G401.6 (cell line): ENCODE measurements around the gene THBS1.

Experiments used
- FAIRE-seq: peaks from 2 replicates; lab custom pipeline; 2012; peaks lifted over from hg19 to GRCh38; lab: Jason Lieb, UNC

THBS1 gene

DNA sequence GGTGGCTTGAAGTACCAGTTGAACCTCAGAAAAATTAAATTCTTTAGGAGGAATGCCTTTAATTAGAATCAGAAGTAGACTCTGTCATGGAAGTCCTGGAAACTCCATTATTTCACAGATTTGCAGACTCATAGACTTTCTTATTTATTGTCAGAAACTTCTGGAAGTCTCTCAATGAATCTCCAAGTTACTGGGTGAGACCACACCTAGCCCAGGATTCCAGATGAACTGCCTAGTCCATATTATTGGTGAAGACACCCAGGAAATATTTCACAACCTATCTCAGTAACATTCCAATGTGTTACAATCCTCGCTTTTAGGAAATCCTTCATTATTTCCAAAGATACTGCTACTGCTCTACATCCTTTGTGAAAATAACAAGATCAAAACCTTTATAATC is 6.5 kb upstream of the THBS1 start:
- no peak for FAIRE-seq

DNA sequence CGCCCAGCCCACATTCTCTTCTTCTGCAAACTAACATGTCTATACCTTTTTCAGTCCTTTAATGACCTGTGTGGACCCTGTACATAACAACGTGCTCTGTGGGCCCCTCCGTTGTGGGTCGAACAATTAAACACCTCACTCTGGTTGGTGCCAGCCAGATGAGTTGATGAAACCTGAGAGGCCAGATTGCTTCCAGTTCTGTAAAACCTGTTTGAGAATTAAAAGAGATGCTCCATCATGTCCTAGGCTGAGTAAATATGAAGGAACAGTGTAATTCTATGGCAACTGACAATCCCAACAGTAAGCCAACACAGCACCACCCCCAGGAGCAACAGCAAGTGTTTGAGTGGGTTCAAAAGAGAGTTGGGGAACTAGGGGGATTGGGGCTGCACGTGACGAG is 5.7 kb upstream of the THBS1 start:
- no peak for FAIRE-seq

DNA sequence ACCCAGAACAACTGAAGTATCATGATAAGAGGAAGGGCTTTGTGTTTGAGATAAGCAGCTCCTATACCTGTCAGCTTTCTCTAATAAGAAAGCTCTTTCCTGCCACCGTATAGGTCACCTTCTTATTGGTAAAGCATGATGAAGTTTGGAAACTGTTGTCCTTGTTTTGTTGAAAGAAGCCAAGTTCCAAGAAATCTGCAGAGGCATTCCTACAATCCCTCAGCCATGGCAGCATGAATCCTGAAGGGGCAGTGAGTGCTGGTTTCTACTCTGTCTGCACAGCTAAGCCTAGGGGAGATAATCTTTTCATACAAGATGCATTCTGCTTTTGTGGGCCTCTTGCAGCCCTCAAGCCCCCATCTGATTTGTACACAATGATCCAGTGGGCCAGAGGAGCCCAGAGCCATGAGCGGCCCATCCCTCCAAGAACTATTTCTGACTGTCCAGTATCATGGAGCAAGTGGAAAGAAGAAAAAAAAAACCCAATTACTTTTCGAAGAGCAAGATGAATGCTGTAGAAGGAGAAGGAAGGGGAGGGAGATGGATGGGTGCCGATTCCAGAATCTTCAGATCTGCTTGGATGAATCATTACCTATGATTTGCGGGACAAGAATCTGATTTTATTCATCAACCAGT is 1.9 kb upstream of the THBS1 start:
- no peak for FAIRE-seq

DNA sequence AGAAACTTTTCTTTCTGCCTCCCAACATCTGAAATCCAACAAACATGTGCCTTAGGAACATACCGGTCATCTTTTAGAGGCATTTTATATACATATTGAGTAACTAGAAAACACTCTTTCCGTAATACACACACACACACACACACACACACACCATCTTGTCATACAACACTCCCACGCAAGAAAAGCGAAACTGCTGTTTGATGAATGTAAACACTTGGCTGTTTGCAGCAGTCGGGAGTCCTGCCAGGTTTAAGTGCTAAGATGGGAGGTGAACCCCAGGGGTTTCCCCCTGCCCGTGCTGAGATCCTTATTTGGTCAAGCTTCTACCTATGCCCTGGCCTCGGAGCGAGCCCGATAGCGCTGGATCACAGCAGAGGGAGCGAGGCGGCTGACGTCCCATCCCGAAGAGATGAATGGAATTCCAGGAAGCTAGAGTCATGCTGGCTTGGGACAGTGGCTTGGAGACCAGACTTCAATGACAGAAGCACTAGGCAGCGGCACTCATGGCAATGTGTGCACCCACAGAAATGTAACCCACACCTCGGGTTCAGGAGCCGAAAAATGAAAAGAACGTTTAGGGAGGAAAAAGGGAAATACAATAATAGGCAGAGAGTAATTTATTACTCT is 1.3 kb upstream of the THBS1 start:
- no peak for FAIRE-seq

DNA sequence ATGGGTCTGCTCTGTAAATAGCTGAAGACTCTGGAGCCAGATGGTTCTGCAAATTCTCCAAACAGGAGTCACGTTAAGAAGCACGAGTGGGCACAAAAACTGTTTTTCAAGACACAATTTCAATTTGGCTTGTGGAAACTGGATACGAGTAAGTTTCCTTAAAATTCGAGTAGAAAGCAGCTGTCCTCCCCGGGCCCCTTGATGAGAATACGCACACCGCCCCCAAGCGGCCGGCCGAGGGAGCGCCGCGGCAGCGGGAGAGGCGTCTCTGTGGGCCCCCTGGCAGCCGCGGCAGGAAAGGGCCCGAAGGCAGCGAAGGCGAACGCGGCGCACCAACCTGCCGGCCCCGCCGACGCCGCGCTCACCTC is 778 bp upstream of the THBS1 start:
- FAIRE-seq: no peak

DNA sequence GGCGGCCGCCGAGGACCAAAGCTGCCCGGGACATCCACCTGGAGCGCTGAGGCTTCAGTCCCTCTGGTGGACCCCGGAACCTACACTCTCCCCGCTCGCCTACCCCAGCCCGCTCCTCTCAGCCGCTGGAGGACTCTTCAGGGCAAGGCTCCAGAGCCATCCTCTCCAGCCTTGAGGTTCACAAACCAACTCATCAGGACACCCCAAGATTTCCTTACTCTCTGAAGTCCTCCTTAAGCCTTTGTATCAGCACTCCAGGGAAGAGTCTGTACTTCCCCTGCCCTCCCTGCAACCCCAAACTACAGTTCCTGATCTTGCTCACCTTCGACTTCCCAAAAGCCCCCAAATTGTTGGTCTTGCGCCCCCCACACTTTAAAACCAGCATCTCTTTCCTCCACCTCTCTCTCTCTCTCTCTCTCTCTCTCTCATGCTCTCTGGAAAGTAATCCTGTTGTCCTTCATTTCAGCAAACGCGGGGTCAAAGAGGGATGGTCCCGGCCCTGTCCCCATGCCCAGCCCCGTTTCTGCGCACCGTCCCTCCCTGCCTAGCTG is 438 bp downstream of the THBS1 start:
- FAIRE-seq: no peak

DNA sequence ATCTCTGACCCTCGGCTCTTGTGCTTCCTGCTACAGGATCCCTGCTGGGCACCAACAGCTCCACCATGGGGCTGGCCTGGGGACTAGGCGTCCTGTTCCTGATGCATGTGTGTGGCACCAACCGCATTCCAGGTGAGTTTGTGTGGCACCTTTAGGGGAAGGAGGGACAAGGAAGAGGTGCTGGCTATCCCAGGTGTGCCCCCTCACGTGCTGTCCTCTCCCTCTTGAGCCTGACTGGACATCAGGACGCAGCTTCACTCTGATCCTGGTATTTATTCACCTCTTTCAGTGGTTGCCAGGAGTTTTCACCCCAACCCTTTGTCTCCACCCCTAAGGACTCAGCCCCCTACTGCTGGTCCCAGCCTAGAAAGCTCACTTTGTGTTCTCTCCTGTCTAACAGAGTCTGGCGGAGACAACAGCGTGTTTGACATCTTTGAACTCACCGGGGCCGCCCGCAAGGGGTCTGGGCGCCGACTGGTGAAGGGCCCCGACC is 960 bp downstream of the THBS1 start:
- no peak for FAIRE-seq

DNA sequence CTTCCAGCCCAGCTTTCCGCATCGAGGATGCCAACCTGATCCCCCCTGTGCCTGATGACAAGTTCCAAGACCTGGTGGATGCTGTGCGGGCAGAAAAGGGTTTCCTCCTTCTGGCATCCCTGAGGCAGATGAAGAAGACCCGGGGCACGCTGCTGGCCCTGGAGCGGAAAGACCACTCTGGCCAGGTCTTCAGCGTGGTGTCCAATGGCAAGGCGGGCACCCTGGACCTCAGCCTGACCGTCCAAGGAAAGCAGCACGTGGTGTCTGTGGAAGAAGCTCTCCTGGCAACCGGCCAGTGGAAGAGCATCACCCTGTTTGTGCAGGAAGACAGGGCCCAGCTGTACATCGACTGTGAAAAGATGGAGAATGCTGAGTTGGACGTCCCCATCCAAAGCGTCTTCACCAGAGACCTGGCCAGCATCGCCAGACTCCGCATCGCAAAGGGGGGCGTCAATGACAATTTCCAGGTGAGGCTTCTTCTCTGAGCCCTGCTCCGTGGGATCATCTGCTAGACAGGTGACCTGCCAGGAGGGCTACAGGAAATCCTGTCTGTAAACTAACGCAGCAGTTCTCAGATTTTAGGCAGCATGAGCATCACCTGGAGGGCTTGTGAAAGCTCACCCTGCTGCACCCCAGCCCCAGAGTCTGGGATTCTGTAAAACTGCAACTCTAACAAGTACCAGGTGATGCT is 1.6 kb downstream of the THBS1 start:
- no peak for FAIRE-seq

DNA sequence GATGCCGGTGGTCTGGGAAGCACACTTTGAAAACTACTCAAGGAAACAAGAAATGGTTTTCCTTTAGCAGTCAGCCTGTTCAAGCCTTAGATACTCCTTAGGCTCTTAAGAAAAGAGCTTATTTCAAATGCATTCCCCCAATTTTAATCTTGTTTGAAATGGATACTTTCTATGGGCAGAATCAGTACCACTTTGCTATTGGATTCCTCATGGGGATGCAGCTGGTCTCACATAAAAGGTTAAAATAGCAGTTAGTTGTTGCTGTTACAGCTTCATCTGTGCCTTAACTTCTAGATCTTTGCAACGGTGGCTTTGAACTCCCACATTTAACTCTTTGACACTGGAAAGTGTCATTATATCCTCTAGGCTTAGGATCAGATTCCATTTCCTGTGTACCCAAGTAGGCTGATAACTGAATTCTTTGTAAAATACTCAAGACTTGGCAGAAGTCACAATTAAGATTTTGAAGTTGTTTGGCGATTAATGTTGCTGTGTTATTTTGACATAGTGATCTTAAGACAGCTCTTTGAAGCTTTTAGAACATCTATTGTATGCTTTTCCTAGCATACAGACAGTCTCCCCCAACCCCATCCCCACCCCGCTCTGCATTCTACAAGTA is 2.2 kb downstream of the THBS1 start:
- no peak for FAIRE-seq

DNA sequence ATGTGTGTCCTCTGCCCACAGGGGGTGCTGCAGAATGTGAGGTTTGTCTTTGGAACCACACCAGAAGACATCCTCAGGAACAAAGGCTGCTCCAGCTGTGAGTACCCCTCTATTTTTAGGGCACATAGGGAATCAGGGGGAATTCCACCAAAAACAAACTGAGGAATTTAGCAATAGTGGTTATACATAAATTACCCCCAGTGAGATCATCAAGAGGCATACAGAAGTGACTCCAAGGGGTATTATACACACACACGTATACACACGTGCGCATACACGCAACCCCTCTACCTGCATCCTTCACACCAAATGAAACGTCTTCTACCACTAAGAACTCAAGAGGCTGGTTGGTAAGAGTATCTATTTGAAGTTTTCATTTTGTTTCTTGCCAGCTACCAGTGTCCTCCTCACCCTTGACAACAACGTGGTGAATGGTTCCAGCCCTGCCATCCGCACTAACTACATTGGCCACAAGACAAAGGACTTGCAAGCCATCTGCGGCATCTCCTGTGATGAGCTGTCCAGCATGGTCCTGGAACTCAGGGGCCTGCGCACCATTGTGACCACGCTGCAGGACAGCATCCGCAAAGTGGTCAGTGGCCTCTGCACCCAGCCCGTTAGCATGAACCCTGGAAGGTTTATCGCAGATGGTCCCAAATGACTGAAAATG is 2.9 kb downstream of the THBS1 start:
- FAIRE-seq: no peak

DNA sequence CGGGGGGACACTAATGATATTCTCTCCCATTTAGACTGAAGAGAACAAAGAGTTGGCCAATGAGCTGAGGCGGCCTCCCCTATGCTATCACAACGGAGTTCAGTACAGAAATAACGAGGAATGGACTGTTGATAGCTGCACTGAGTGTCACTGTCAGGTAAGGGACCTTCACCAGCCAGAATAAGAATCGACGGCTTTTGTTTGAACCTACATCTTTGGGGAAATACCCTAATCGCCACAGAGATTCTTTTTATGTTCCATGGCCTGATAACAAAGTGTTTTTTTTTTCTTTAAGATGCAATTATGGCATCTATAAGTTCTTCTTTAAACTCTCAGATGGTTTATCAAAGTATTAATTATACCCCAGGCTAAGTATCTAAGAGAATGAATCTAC is 3.4 kb downstream of the THBS1 start:
- no peak for FAIRE-seq

DNA sequence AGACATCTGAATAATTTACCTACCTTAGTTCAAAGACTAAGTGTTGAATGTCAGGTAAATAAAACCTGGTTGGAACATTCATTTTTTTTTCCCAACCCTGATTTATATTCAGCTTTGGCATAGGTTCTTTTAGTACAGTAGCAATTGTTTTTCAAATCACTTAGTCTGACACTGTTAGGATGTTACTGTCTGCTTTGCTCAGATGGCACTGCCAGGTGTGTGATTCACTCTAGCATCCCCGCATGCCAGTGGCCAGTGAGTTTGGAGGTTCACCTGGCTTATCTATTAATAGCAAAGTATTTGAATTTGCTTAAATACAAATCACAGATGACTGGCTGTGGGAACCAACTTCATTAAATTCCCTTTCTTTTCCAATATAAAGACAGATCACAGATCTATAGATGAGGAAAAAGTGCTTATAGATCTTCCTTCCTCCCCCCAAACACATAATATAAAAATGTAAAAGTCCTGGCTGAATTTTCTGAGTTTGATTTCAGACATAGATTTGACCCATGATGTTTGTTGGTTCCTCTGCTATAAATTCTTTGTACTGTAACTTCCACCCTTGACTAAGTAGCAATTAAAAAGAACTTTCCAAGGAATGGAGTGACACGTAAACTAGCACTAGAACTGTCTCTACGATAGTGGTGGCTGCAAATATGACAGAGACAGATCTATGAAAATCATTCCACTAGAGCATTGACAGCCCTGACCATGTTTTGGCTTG is 3.9 kb downstream of the THBS1 start:
- FAIRE-seq: no peak

DNA sequence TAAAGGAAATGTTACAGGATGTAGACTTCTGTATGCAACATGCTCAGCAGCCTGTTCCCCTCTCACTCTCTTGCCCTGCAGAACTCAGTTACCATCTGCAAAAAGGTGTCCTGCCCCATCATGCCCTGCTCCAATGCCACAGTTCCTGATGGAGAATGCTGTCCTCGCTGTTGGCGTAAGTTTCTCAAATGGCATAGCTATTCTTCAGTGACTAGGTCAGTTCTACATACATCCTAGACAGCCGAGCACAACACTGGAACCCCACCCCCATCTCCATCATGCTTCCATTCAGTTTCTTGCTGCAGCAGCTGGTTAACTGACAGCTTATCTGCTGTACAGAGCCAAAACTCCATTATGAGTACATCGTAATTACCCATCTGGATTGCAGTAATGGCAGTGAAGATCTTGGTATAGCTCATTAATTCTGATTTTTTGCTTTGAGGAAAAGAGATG is 4.5 kb downstream of the THBS1 start:
- no peak for FAIRE-seq

DNA sequence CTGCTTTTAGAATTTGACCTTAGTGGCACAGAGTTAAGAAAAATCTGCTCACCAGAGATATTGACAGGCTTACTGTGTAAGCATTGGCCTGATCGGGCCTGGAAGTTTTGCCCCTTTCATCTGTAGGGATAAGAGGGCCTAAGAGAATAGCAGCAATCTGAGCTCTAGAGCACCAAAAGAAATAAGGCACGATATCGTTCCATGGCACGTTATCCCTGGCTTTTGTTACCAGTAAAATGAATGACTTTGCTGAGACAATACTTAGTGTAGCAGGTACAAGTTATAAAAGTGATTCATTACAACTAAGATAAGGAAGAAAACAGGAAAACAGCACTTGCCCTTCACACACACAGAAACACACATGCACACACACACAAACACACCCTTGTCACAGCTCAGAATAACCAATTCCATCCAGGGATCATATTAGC is 5.0 kb downstream of the THBS1 start:
- FAIRE-seq: no peak

DNA sequence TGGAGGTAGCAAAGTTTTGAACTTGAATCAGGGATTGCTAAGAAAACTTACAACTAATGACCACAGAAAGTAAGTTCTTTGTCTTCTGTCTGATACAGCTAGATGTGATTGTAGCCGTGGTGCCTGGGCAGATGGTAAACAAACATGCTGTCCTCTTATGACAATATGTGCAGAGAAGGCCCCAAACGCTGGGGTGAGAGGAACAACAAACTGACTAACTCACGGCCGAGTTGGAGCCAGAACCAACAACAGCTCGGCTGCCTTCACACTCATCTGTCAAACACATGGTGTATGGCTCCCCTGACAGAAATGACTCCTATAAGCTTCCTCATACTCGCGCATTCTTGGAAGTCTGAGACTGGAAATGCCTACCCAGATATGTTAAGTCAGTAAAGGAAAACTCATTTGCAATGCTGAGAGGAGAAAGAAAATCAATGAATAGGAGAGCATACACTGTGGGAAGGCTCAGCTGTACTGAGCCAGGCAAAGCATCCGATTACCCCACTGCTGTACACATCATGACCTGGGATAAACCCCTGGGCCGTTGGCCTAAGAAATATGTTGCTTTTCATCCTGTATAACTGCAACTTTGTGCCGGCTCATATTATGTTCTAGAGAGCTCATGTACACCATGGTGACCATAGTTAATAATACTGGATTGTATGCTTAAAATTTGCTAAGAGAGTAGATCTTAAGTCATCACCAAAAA is 5.7 kb downstream of the THBS1 start:
- FAIRE-seq: no peak

DNA sequence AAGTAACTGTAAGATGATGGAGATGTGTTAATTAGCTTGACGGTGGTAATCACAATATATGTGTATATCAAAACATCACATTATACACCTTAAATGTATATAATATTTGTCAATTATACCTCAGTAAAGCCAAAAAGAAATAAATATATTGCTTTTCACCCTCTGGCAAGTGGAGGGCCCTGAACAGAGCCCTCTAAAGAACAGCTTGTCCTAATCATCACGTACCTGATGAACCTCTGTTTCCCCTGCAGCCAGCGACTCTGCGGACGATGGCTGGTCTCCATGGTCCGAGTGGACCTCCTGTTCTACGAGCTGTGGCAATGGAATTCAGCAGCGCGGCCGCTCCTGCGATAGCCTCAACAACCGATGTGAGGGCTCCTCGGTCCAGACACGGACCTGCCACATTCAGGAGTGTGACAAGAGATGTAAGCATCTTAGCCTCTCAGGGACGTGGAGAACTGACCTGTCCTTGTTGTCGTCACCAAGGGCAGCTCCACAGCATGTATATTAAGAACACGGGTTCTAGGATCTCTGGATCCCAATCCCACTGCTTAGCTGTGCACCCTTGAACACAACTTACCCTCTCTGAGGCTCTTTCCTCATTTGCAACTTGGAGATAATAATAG is 6.3 kb downstream of the THBS1 start:
- no peak for FAIRE-seq

DNA sequence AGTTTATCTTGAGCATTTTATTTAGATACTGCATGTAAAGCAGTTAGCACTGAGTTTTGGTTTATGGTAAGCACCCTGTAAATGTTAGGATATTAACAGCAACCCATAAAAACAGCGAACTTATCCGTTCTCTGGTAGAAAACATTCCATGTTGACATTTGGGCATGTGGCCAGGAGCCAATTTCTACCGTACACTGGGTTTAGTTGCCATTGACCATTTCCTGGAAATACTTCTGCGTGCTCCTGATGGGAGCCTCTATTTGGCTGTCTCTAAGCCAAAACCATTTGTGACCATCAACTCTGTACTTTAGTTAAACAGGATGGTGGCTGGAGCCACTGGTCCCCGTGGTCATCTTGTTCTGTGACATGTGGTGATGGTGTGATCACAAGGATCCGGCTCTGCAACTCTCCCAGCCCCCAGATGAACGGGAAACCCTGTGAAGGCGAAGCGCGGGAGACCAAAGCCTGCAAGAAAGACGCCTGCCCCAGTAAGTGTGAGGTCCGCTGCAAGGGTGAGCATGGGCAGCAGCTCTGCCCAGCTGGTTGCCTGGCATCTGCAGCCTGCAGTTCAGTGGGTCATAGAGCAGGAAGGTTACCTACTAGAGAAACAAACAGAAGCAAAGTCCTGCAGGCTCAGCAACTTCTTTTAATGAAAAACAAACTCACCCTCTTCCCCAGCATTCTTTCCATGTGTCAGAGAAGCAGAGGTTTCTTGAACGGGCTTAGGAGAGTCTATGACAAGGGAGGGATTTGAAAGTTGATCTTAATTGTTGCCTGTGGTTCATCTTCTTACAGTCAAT is 7.1 kb downstream of the THBS1 start:
- no peak for FAIRE-seq

DNA sequence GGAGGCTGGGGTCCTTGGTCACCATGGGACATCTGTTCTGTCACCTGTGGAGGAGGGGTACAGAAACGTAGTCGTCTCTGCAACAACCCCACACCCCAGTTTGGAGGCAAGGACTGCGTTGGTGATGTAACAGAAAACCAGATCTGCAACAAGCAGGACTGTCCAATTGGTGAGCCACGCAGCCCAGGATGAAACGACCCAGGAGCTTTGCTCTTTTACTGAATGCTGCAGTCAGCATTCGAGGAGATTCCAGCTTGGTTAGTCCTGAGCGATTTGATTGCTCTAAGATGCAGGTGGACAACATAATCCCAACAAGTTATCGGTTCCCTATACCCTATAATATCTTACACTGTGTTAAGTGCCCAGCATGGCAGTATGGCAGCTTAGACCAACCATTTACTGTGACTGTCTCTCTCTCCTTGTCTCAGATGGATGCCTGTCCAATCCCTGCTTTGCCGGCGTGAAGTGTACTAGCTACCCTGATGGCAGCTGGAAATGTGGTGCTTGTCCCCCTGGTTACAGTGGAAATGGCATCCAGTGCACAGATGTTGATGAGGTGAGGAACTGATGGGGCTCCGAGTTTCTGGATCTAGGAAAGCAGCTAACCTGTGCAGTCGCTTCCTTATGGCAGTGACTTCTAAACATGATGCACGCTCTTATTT is 7.8 kb downstream of the THBS1 start:
- no peak for FAIRE-seq

DNA sequence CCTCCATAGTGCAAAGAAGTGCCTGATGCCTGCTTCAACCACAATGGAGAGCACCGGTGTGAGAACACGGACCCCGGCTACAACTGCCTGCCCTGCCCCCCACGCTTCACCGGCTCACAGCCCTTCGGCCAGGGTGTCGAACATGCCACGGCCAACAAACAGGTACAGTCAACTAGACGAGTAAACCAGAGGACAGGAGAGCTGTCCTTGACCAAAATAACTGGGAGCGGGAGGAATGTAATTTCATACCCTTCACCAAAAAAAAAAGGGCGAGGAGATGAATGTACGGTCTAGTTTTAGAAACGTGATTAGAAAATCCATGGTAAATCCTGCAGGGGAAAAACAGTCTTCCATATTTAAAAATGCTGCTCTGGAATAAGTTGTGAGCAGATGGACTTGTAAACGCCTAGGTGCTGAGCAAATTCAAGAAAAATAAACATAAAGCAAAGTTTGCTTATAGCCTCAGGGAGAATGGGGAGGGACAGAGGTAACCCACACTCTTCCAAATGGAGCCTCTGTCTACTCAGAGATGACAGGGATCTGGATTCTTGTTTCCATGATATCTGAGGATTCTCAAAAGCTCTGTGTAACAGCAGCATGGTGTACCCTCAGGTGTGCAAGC is 8.4 kb downstream of the THBS1 start:
- no peak for FAIRE-seq
